ENCODE data around the gene ACTL10.

The ACTL10 gene

DNA sequence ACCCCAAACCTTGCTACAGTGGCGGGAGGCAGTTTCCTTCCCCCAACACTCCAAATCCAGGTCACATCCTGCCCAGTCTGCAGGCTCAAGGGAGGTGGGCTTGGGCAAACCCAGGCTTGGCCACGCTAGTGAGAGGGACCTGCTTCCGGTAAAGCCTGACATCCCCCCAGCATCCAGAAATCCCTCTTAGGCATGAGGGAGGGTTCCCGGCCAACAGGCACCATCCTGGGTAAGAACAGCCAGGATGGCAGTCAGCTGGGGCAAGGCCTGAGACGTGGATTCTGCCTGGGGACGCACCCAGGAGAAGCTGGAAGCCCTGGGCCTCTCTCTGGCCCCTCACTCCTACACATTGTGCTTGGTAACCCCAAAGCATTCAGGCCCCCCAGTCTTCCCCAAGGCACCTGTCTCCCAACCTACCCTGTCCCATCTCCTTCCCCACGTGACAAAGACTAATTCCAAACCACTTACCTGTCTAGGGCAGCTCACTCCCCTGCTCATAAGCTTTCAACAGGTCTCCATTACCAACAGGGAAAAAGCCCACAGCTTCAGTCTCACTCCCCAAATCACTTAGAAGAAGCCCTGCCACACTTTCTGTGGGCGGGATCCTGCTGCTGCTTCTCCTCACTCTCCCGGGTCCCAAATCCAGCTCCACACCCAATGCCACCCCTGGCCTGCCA, 2.5 kb upstream of the ACTL10 start:
- DNase-seq: no peak

DNA sequence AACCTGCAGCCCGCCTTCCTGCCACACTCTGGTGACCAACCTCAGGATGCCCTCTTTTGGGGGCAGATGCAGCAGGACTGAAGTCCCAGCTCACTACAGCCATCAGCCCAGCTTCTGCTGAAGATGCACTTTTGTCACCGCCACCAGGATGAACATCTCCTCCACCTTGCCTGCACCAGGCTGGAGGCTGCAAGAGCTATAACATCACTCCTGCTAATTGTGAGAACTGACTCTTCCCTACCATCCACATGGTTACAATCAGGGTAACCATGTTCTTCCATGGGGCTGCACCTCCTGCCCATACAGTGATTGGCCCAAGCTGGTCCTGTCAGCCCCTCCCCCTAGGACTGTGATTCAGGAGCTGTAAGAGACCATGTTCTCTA, 2.0 kb upstream of the ACTL10 start:
- no peak for DNase-seq

DNA sequence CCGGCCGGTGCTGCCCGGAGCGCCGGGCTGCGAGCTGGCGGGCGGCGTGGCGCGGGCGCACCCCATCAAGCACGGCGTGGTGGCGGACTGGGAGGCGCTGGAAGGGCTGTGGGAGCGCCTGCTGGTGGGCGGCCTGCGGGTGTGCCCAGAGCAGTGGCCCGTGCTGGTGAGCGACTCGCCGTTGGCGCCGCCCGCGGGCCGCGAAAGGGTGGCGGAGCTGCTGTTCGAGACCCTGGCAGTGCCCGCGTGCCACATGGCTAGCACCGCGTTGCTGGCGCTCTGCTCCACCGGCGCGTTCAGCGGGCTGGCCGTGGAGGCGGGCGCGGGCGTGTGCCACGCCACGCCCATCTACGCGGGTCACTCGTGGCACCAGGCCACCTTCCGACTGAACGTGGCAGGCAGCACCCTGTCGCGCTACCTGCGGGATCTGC, 517 bp downstream of the ACTL10 start:
- DNase-seq: no peak

DNA sequence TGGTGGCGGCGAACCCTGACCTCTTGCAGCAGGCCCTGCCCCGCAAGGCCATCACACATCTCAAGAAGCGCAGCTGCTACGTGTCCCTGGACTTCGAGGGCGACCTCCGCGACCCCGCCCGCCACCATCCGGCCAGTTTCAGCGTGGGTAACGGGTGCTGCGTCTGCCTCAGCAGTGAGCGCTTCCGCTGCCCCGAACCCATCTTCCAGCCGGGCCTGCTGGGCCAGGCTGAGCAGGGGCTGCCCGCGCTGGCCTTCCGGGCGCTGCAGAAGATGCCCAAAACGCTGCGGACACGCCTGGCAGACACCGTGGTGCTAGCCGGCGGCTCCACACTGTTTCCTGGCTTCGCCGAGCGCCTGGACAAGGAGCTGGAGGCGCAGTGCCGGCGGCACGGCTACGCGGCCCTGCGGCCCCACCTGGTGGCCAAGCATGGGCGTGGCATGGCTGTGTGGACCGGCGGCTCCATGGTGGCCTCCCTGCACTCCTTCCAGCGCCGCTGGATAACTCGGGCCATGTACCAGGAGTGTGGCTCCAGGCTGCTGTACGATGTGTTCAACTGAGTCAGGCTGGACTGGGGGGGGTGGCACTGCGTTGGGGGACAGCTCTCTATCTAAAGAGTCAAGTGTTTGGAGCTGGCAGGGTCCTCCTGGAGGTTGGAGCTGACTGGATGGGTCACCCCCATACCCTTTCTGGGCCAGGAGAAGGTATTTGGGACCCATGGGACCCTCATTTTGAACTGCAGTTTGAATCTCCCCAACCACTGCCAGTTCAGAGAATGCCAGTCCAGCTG, 1.1 kb downstream of the ACTL10 start:
- DNase-seq: peak; percentile 73

DNA sequence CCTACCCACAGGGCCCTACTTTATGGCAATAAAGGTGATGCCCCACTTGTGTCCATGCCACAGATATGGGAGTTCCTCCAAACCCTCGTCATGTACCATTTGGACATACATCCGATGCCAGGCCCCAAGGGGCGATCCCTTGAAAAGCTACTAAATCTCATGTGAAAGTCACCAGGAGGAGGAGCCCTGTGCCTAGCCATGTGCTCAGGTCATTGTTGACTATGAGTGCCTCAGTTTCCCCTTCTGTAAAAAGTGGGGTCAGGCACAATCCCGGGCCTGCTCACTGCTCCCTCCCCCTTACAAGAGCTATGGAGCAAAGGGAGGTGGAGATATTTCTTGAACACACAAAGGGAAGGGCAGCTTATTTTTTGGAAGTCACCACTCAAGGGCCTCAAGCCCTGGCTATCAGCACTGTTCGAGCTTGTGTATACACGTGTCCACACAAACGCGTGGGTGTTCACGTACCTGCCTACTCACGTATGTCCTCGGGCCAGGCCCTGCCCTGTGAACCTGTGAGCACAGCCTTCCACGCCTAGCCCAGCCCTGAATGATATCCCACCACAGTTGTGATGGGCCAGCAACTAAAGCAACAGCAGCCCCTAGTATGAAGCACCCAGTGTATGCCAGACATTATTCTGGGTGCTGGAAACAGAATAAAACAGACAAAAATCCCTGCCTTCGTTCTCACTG, 1.9 kb downstream of the ACTL10 start:
- no peak for DNase-seq

DNA sequence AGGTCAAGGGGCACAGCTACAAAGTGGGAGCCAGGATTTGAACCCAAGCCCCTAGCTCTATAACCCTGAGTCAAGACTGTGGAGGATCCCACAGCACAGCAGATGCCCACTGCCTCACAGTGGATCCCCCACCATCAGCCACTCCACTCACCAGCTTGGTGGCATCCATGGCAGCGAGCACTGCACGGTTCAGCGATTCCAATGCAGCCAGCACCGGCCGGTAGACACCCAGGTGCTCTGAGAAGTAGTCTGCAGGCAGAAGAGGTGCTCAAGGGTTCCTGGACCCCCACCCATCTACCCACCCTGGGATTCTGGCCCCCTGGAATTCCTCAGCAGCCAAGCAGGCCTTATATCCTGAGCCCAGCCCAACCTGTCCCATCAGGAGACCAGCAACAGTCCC, 2.5 kb downstream of the ACTL10 start:
- no peak for DNase-seq

DNA sequence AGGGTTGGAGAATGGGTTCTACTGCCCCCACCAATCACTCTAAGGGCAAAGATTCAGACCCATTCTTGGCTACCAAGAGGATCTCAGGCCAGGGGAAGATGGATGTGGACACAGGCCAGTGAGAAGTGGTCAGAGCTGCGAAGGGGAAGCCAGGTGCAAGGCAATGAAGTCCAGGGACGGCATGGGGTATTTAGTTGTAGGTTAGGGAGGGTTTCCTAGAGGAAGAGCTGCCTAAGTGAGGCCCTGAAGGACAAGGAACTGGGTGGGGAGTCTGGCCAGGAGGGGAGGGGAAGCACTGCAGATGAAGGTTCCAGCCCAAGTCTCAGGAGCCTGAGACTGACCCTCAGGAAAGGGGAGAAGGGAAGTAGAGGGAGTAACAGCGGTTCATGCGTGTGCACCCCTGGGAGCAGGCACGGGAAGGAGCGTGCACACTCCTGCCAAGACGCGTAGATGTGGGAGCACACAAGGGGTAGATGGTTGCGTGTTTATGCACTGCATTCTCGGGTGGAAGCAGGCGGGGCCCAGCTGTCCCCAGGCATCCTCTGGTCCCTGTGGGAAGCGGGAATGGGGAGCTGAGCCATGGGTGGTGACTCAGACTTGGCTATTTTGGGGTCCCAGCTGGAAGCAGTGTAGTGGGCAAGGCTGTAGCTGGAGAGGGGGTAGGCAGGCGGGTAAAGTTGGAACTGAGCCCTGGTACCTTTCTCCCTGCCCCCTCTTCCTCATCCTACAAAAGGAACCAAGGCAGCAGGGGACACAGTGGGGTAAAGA, 3.3 kb downstream of the ACTL10 start:
- DNase-seq: no peak

DNA sequence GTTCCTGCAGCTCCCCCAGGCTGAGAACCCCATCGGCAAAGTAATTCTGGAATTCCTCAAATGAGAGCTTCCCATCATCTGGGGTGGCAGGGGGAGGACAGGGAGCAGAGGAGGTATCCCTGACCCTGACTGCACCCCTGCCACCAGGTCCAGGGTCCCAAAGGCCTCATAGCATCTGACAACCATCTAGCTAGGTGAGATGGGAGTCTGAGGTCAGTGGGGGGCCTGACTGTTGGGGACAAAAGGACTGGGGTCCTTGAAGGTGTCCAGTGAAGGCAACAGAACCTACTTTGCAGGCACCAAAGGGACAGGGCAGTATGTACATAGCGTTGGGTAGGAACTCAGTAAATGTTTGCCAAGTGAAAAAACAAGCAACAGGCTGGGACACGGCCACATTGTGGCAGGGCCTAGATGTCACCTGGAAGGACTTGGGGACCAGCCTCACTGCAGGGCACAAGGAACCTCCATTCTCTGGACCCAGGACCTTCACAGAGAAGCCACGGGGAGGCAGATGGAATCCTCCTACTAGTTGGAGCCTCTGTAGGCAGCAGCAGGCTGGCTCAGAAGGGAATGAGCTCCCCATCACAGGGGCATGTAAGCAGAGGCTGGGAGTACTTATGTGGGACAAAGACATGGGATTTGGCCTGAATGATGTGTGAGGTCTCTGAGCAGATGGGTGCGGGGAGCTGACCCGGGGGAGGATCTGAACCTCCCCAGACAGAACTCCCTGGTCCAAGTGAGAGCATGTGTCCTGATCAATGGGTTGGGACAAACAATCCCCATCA, 4.2 kb downstream of the ACTL10 start:
- no peak for DNase-seq

DNA sequence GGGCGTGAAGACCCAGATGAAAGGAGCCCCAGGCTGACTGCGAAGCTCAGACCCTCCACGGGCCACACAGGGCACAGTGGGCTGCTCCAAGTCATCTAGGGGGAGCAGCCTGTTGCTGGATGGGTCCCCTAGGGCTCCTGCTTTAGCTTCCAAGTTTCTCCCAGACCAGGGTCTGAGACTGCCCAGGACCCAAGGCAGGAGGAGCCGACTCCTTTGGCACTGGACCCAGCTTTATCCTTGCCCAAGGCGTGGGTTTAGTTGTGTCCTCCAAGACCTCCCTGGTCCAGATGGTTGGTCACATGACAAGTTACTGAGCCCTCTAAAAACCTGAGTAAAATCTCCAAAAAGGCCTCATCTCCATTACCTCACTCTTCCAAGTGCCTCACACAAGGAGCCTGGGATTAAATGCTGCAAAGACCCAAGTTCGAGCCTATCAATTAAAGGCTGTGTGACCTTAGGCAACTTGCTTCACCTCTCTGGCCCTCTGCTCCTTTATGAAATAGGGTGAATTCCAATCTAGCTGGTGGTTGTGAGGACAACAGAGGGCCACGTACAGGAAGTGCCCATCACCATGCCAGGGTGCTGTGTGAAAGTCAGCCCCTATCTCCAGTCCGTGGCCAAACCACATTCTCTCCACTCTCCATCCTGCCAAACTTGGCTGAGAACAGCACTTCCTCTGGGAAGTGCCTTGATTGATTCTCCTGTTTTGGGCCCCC, 5.0 kb downstream of the ACTL10 start:
- DNase-seq: no peak

DNA sequence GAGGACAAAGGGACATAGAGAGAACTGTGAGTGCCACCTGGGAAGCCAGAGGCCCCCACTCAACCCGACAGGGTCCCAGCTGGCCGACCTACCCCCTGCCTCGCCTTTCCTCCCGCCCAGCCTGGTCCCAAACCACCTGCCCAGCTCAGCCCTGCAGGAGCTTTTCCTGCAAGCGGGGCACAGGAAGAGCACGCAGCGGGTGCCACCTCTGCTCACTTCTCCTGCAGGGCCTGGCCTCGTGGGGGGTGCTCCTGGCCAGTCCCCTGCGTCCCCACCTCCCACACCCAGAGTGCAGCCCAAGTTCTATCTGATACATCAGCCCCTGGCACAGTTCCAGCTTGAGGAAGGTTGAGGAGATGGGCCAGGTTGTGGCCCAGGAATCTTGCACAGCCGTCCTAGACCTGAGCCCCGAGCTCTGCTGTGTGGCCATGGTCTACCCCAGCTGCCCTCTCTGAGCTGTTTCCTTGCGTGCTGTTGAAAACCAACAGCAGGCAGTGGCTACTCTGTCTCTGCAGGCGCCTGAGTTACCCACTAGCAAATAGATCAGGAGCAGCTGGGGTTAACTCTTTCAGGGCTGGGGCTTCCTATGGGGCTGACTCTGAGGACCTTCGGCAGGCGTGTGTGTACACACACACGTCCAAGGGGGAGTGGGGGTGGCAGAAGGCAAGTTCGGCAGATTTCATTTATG, 5.8 kb downstream of the ACTL10 start:
- no peak for DNase-seq

DNA sequence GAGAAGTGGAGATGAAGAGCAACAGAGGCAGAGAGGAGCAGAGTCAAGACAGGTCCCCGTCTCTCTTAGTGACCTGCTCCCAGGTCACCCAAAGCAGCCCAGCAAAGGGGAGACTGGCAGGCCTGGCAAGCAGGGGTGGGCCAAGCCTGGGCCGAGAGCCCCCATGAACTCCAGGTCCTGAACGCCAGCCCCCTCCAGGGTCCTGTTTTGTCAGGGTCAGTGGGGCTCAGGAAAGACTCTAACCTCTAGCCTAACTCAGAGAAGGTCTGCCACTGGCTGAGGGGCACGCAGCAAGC, 6.3 kb downstream of the ACTL10 start:
- DNase-seq: no peak

DNA sequence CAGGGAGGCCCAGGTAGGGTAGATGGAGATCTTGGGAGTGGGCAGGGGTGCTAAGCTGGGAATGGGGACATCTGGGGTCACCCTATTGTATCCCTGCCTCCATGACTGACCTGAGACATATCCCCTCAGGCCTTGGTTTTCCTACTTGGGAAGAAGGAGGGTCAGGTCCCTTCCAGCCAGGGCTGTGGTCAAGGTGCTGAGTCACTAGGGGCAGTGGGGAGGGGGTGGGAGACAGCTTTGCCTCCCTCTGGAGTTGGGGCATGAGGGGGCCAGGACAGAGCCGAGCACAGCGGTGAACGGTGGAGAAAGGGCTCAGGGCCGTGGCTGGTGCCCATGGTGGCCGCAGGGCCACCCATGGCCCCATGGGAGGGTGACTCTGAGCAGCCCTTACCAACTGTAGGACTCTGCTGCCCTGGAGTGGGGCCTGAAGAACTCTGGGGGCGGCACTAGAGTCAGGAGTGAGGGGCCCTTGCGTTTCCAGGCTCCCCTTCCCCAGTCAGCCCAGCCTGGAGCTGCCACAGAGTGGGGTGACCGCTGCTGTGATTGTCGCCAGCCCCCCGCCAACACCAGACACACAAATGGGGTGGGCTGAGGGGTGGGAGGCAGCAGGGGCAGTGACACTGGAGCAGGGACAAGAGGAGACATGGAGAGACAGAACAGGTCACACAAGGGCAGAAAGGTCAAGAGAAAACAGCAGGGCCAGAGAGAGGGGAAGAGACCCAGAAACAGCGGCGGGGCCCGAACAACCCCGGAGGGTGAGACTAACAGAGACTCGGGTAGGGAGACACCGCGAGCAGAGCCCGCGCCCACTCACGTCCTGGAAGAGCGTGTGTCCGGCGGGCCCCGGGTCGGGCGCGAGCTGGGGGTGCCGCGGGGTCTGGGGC, 6.9 kb downstream of the ACTL10 start:
- DNase-seq: no peak

DNA sequence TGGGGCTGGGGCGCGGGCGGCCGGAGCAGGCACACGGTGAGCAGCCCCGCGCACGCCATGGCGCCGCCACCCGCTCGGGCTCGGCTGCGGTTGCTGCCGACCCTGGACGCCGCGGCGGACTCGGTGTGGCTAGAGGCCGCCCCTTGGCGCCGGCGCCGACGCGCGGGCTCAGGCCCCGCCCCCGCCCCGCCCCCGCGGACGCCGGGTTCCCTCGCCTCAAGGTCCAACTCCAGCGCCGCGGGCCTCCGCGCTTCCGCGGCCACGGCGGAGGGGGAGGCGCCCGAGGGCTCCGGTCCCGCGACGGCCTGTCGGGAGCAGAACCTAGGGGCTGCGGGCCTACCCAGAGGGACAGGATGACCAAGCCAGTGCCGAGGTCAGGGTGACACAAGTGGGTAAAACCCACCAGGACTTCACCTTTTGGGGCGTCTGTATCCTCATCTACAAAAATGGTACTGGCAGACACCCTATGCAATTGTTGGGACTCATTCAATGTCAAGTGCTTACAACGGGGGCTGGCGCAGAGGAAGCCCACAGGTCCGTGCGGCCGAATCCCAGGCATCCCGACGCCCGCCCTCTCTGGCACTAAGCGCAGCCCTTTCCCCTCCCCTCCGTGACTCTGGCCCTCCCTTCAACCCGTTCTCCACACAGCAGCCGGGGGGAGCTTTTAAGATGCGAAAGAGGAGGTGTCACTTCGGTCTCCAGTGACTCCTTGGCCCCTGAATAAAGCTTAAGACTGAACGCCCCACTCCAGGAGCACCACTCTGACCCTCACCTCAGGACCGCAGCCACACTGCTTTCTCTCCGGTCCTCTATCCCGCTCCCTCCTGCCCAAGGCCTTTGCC, 7.8 kb downstream of the ACTL10 start, which contains the start of gene NECAB3:
Gene NECAB3 (minus strand): TSS at position 135 of the 842 bp plus-strand sequence. CDS start 76 bp downstream, at position 59.
- peak; percentile 51 for DNase-seq

DNA sequence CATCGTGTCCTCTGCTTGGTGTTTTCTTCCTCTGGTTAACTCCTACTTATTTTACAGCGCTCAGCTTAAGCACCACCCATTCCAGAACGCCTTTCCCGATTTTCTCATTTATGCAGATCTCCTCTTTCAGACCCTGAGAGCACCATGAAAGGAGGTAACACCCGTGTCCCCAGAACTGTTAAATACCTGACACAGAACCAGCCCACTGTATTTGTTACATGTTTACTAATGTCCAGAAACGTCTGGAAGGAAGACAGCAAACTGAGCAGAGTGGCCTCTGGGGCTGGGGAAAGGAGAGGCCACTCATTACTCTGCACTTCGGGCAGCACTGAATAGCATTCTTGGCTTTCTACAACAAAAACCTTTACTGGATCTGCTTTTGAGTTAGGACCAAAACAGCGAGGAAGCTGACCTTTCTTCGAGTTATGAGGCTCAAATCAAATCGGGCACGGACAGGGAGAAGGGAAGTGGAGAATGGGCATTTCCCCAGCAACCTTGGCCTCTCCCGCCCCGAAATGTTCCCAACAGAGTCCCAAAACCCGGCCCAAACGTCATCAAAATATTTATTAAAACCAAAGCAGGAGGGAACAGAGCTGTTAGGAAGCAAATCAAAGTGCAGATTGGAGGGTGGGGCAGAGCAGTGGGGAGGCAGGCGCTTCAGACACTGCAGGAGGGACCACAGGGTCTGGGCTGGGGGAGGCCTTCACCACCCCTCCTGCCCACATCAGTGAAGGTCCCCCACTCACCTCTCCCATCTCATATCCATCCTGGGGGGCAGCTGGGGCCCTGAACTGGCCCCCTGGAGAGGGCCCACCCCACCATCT, 8.6 kb downstream of the ACTL10 start:
- DNase-seq: no peak

DNA sequence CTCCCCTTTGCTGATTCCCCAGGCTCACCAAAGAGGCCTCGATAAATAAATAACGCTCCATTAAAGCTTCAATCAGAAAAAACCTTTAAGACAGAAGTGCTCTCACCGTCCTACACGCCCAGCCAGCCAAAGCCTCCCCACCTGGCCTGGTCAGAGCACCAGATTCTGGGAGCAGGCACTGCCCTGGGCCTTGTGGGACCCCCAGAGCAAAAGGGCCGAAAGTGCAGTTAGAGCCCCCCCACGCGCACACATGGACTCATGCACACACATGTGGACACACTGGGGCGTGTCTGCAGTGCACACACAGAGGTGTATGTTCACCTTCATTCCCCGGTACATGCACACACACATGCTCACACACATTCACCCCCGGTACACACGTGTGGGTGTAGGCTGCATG, 9.4 kb downstream of the ACTL10 start:
- DNase-seq: no peak

DNA sequence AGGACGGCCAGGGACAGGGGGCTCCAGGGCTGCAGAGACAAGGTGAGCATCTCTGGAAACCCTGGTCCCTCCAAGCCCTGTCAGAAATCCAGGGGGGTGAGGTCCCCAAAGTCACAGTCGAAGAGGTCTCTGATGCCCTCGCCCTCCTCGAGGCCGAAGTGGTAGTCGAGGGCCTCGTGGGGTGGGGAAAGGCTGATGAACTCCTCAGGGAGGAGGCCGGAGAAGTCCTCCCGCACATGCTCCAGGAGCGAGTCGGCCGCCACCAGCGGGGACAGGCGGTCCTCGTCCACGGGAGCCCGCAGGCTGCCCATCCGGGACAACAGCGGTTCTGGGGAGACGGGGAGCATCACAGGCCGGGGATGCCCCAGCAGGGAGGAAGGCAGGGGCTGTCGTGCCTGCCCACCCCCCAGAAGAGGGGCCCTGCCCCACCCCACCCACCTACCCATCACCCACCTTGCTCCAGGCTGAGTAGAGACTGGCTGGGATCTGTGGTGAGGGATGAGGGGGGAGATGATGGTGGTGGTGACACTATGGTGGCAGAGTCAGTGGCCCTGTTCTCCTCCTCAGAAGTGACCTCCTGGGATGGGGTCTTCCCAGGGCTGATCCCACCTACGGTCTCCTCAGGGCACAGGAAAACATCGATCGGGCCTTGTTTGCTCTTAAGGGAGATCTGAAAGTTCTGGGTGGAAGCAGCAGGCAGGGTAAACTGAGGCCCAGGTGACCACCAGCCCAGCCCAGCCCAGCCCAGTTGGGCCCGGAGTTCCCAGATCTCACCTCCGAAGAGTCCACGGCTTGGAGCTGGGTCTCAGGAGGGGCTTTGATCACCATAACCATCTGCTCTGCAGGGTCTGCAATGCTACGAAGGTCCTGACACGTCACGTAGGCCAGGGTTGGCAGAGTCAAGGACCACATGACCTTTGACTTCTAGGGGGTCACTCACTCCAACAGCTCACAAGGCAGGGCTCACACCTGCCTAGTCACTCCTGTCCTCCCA, 10.2 kb downstream of the ACTL10 start:
- DNase-seq: no peak

All from activated gamma-delta T cell treated with Interleukin-2 at 50 U/mL for 16 hours (primary cell).